Lower lobe of right lung (tissue), 2 donors: ENCODE measurements around the gene YARS1. TPM values are rescaled to one million over a fixed set of nuclear protein-coding genes. Genes with fewer than 3 reads are reported as not detected.
A peak's percentile ranks its signal among the peaks of the same experiment; 100 is the strongest.

Experiments used
- ATAC-seq, 2 donors: fragments of 200-7000 bp; cut with Tn5 transposase; one replicate each; pipeline ENCODE4 v1.9.1; 2020 to 2022; ENCODE audit warnings: mild to moderate bottlenecking in 2 of 2, moderate library complexity in 2 of 2
- DNase-seq: peaks from one replicate; pipeline ENCODE4 v3.0.0-alpha.2; 2020
- H3K27ac ChIP-seq: fragments of 200-600 bp; one replicate; pipeline ENCODE4 v1.8.0; 2022
- H3K27me3 ChIP-seq: fragments of 200-600 bp; one replicate; pipeline ENCODE4 v1.8.0; 2022; ENCODE audit warnings: low read depth
- H3K36me3 ChIP-seq: fragments of 200-600 bp; one replicate; pipeline ENCODE4 v1.8.0; 2022; ENCODE audit warnings: mild to moderate bottlenecking
- H3K4me1 ChIP-seq: fragments of 200-600 bp; one replicate; pipeline ENCODE4 v1.8.0; 2022
- H3K4me3 ChIP-seq: fragments of 200-600 bp; one replicate; pipeline ENCODE4 v1.8.0; 2022; ENCODE audit warnings: mild to moderate bottlenecking
- H3K9me3 ChIP-seq: fragments of 200-600 bp; one replicate; pipeline ENCODE4 v1.8.0; 2022
- CTCF ChIP-seq: fragments of 200-600 bp; IDR thresholded peaks from one replicate; pipeline ENCODE4 v1.8.0; 2022; ENCODE audit warnings: antibody characterized with exemption, mild to moderate bottlenecking
- intact Hi-C: fragments of 100-400 bp; cut with DNase I; formaldehyde crosslinking; loops from one replicate; pipeline ENCODE4 v1.11.0; 2022
- total RNA-seq: library from RNA; stranded (reverse); fragmentation: NEBNext Ultra II Directional; extraction: Animal tissue kit (Norgen Biotek cat#: 25700); gene quantifications from one replicate; pipeline ENCODE4 v1.2.1, GENCODE V29; 2021
- donor health status: DM: no; HTN: yes; CAD: no; lungs with severe emphysema.

Gene YARS1
- total RNA-seq, 1 donor from 2014 or later: 96.7 TPM

DNA sequence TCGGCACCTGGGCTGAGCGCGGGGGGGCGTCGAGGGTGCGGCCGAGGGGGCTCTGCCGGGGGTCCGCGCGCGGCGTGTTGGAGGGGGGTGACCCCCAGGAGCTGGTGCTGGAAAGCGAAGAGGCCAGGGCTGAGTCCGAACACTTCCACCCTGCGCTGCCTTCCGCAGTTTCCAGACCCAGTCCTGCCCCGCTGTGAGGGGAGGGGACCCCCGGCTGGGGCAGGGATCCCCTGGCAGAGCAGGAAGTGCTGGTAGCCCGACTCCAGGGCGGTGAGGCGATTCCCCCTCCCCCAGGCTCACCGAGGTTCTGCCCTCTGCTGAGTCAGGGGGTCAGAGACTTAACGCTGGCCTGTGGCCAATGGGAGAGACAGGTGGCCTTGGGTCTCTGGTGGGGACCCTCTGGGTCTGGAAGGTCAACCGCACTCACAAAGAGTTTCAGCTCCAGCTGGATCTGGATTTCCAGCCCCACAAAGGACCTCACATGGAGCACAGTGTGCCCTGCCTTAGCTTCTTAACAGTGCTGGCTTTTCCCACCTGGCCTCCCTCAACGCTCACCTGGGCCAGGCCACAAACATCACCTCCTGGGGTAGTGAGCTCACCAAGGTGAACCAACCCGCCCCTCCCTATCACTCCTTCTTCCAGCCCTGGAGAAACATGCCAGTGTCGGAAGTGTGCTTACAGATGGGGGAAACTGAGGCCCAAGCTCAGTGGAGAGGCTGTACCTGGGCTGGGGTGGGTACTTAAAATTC, 74.8 kb downstream of the YARS1 start:
- no peak for TF ChIP-seq CTCF
- H3K36me3 ChIP-seq: no peaks in the 10 kb centered on the region
- H3K9me3 ChIP-seq: no peaks in the 10 kb centered on the region
- H3K4me1 ChIP-seq: peaks cover 33% of the 10 kb centered on the region
- peak; percentile 65 to 67 for ATAC-seq
- intact Hi-C loops: no loop called here
- peak overlapping the region; percentile 89 for H3K27ac ChIP-seq
- DNase-seq: no peak
- peak overlapping the region; percentile 78 for H3K4me3 ChIP-seq
- H3K27me3 ChIP-seq: no peaks in the 10 kb centered on the region

GRCh38 chr1:32741413-32742198, 75.6 kb downstream of the YARS1 start:
- no peaks in the 10 kb centered on the region for H3K27me3 ChIP-seq
- H3K4me1 ChIP-seq: peaks cover 33% of the 10 kb centered on the region
- DNase-seq: no peak
- H3K4me3 ChIP-seq: peak overlapping the region; percentile 78
- no peaks in the 10 kb centered on the region for H3K9me3 ChIP-seq
- peak; percentile 67 to 75 for ATAC-seq
- peak overlapping the region; percentile 89 for H3K27ac ChIP-seq
- intact Hi-C loops: no loop called here
- no peak for TF ChIP-seq CTCF
- H3K36me3 ChIP-seq: no peaks in the 10 kb centered on the region

GRCh38 chr1:32741059-32741412, 76.1 kb downstream of the YARS1 start:
- no peak for TF ChIP-seq CTCF
- H3K36me3 ChIP-seq: no peaks in the 10 kb centered on the region
- peak overlapping the region; percentile 68 for H3K27ac ChIP-seq
- intact Hi-C loops: no loop called here
- H3K27me3 ChIP-seq: no peaks in the 10 kb centered on the region
- ATAC-seq: peak in 1 of 2 donors; percentile 4
- H3K4me3 ChIP-seq: peak overlapping the region; percentile 78
- DNase-seq: no peak
- H3K4me1 ChIP-seq: peaks cover 33% of the 10 kb centered on the region
- H3K9me3 ChIP-seq: no peaks in the 10 kb centered on the region

- no peak overlapping the region for H3K4me3 ChIP-seq
- peaks cover 12% of the 10 kb centered on the region for H3K4me1 ChIP-seq
- DNase-seq (no peak), ATAC-seq (no peak)
- intact Hi-C loops: no loop called here
- TF ChIP-seq CTCF: no peak
- H3K9me3 ChIP-seq: no peaks in the 10 kb centered on the region
- H3K27me3 ChIP-seq: no peaks in the 10 kb centered on the region
- H3K27ac ChIP-seq: no peak overlapping the region
- H3K36me3 ChIP-seq: no peaks in the 10 kb centered on the region
Measured at GRCh38 chr1:32736812-32737791, 80.1 kb downstream of the YARS1 start.
